ENCODE data around the gene PSME3IP1. TPM values are rescaled to one million over a fixed set of nuclear protein-coding genes. Genes with fewer than 3 reads are reported as not detected.

Gene PSME3IP1
- total and polyA plus RNA-seq, 9 of the 15 experiments (the other 6 are each of a cell fraction or from before 2014, with no cell fraction given): 63.8 to 187 (median 142) TPM

GRCh38 chr16:57145046-57146021, 40.5 kb downstream of the PSME3IP1 start:
- H3K4me2 ChIP-seq (ENCODE audit: insufficient read depth, low read length): peak overlapping the region; percentile 50
- ATAC-seq: peak; percentile 85
- TF ChIP-seq BCOR (IDR thresholded peaks at IDR 0.05) (peak; percentile 54; the same call in 1 of the 2 replicates), CBX1 (IDR thresholded peaks at IDR 0.05; ENCODE audit: low read depth) (peak; percentile 42; the same call in 1 of the 2 replicates), ZNF639 (CRISPR knock-in tag; conservative IDR thresholded peaks at IDR 0.05 in 1 of 2, IDR thresholded peaks at IDR 0.05 in 1 of 2) (peak in 1 of 2 experiments; percentile 34; a peak in 1 of 4 replicates), NRF1 (conservative IDR thresholded peaks at IDR 0.05 in 1 of 2, IDR thresholded peaks at IDR 0.05 in 1 of 2) (0 out of 4 replicates have a peak, but pooled peaks of 1 of the 2 experiments have one; percentile 11), XRCC4 (IDR thresholded peaks at IDR 0.05; ENCODE audit: extremely low read depth, insufficient read depth, insufficient read length) (no peak), ZNF263 (CRISPR knock-in tag; IDR thresholded peaks at IDR 0.05; ENCODE audit: borderline replicate concordance) (peak; percentile 22; the same call in 1 of the 2 replicates), ZNF354B (CRISPR knock-in tag; IDR thresholded peaks at IDR 0.05) (no peak), ZBTB7A (IDR thresholded peaks at IDR 0.05; ENCODE audit: borderline replicate concordance, control insufficient read depth, low read depth, low read length) (peak; percentile 66; the same call in 1 of the 2 replicates), ZFX (CRISPR knock-in tag; IDR thresholded peaks at IDR 0.05) (peak; percentile 38; the same call in 1 of the 2 replicates), FOXJ2 (tag; IDR thresholded peaks at IDR 0.05) (no peak), NR2C1 (IDR thresholded peaks at IDR 0.05) (peak; percentile 82), NR2C1 (tag; IDR thresholded peaks at IDR 0.05) (peak; percentile 80; the same call in 1 of the 2 replicates), MTA1 (IDR thresholded peaks at IDR 0.05; ENCODE audit: borderline replicate concordance) (0 out of 2 replicates have a peak, but pooled peaks have one; percentile 33), CTCF (IDR thresholded peaks at IDR 0.05 in 2 of 3, conservative IDR thresholded peaks at IDR 0.05 in 1 of 3; ENCODE audit: insufficient read depth in 2 of 3, low read depth in 1 of 3, low read length in 3 of 3) (peak in 1 of 3 experiments; percentile 28; a peak in 1 of 6 replicates), FOXP1 (CRISPR knock-in tag; IDR thresholded peaks at IDR 0.05) (0 out of 2 replicates have a peak, but pooled peaks have one; percentile 51), NR3C1 (CRISPR knock-in tag; IDR thresholded peaks at IDR 0.05) (no peak), NR2C2 (CRISPR knock-in tag; IDR thresholded peaks at IDR 0.05) (no peak), NR2C2 (tag; IDR thresholded peaks at IDR 0.05) (peak; percentile 80; the same call in 1 of the 2 replicates)

More at GRCh38 chr16:57145046-57146021, 40.5 kb downstream of the PSME3IP1 start:
- no peaks in the 10 kb centered on the region for H3K36me3 ChIP-seq (ENCODE audit: control insufficient read depth, insufficient read depth, low read length)
- peak overlapping the region; percentile 78 for H2AFZ ChIP-seq (ENCODE audit: low read depth, low read length)
- no peaks in the 10 kb centered on the region for H3K9me3 ChIP-seq (replicated peaks; ENCODE audit: control insufficient read depth, insufficient read depth, low read depth, low read length)
- DNase-seq (ENCODE audit: extremely low read depth in 1 of 4, low spot score in 3 of 4) (peak; percentile 56 to 79 (median 71)), FAIRE-seq (peak; percentile 88)
- ChIA-PET CTCF (ENCODE audit: low intra/inter-chr PET ratio) (no interaction called here), POLR2A (interaction anchor here (0.6 to 1.2 kb wide), 3 partner anchors 14 to 311 kb away, joined by 3 read pairs; no protein-coding TSS in a partner anchor)
- in situ Hi-C loops (cut with MboI) (no loop called here), intact Hi-C loops (cut with micrococcal nuclease) (no loop called here)
- no peak overlapping the region for H3K4me3 ChIP-seq
- no peaks in the 10 kb centered on the region for H4K20me1 ChIP-seq (replicated peaks; ENCODE audit: control insufficient read depth, insufficient read depth, low read length)
- no peaks in the 10 kb centered on the region for H3K9me1 ChIP-seq (ENCODE audit: control insufficient read depth, insufficient read depth, low read length)
- no peaks in the 10 kb centered on the region for H3K79me2 ChIP-seq (ENCODE audit: control insufficient read depth, insufficient read depth, low read length)
- H3K27ac ChIP-seq (ENCODE audit: extremely low read depth, low read depth, low read length): peak overlapping the region; percentile 19; the same call in 2 of the 3 replicates
- peaks cover 25 to 38% of the 10 kb centered on the region in 2 experiments for H3K4me1 ChIP-seq (replicated peaks in 1 of 2; ENCODE audit: control insufficient read depth in 2 of 2, insufficient read depth in 2 of 2, low read length in 2 of 2)
- BruUV-seq (replicated peaks): no TSS peak
- peak overlapping the region; percentile 9 to 59; a peak in 3 of 4 replicates for H3K9ac ChIP-seq (ENCODE audit: insufficient read depth in 1 of 2, low read depth in 2 of 2, low read length in 2 of 2)
- WGBS (ENCODE audit: insufficient coverage, low coverage, missing lambda C conversion rate): 46% methylated on average over 13 of the region's 14 CpGs
- H3K27me3 ChIP-seq (ENCODE audit: control insufficient read depth in 2 of 2, insufficient read depth in 2 of 2, low read length in 2 of 2): no peaks in the 10 kb centered on the region

Data from K562 (cell line).